Heart left ventricle (tissue), 16 donors: ENCODE measurements around the gene OR9Q1. TPM values are rescaled to one million over a fixed set of nuclear protein-coding genes. Genes with fewer than 3 reads are reported as not detected.

ENCODE experiments used
- ATAC-seq, 4 donors: fragments of 200-7000 bp; cut with Tn5 transposase; one replicate each; pipeline ENCODE4 v1.9.1; 2020 to 2022; ENCODE audit warnings: moderate library complexity in 4 of 4, mild to moderate bottlenecking in 3 of 4, moderate number of reproducible peaks in 1 of 4
- DNase-seq, 5 donors: peaks; one replicate each; pipeline ENCODE4 v3.0.0-alpha.2; 2020
- H3K27ac ChIP-seq, 12 donors: fragments of 200-600 bp; sonication (generic) in 4 of 12; one replicate each; pipeline versions ENCODE4 v1.5.0 to v1.8.0; 2016 to 2022; ENCODE audit warnings: mild to moderate bottlenecking in 2 of 12
- H3K27me3 ChIP-seq, 9 donors: fragments of 200-600 bp; sonication (generic) in 2 of 9; one replicate each; pipeline versions ENCODE4 v1.5.1 to v1.8.0; 2016 to 2022; ENCODE audit warnings: mild to moderate bottlenecking in 3 of 9
- H3K36me3 ChIP-seq, 9 donors: fragments of 200-600 bp; sonication (generic) in 2 of 9; one replicate each; pipeline versions ENCODE4 v1.5.0 to v1.8.0; 2018 to 2022; ENCODE audit warnings: mild to moderate bottlenecking in 2 of 9
- H3K4me1 ChIP-seq, 12 donors: fragments of 200-600 bp; sonication (generic) in 4 of 12; one replicate each; pipeline versions ENCODE4 v1.5.0 to v1.8.0; 2016 to 2022; ENCODE audit warnings: mild to moderate bottlenecking in 3 of 12
- H3K4me3 ChIP-seq, 12 donors: fragments of 200-600 bp; sonication (generic) in 4 of 12; one replicate each; pipeline versions ENCODE4 v1.5.0 to v1.8.0; 2017 to 2022; ENCODE audit warnings: mild to moderate bottlenecking in 9 of 12, moderate library complexity in 4 of 12
- H3K9me3 ChIP-seq, 12 donors: fragments of 200-600 bp; sonication (generic) in 4 of 12; one replicate each; pipeline versions ENCODE4 v1.5.0 to v1.8.0; 2016 to 2022; ENCODE audit warnings: mild to moderate bottlenecking in 1 of 12
- CTCF ChIP-seq, 12 donors: fragments of 200-600 bp; sonication (generic) in 4 of 12; IDR thresholded peaks; one replicate each; pipeline versions ENCODE4 v1.5.0 to v1.8.0; 2018 to 2022; ENCODE audit warnings: antibody characterized with exemption in 12 of 12, mild to moderate bottlenecking in 5 of 12
- POLR2A ChIP-seq, 2 donors: fragments of 450-650 bp; IDR thresholded peaks; one replicate each; pipeline ENCODE4 v1.6.1; 2017; ENCODE audit warnings: antibody characterized with exemption in 2 of 2, mild to moderate bottlenecking in 2 of 2, moderate library complexity in 2 of 2
- WGBS, 4 donors: extraction: QIAGEN DNeasy Blood & Tissue Kit in 2 of 4; methylation state at CpG; one replicate each; pipeline versions ENCODE4 v1.1.5 to v1.1.7; 2013 to 2018; 5-methylcytosine and 5-hydroxymethylcytosine counted together
- intact Hi-C, 10 donors: fragments of 100-400 bp; cut with DNase I; formaldehyde crosslinking; loops; one replicate each; pipeline versions ENCODE4 v1.11.1 to v1.14.2; 2022
- polyA plus RNA-seq, 2 donors: library from polyadenylated mRNA; stranded (reverse); fragments of 200-250 nt; gene quantifications; one replicate each; pipeline ENCODE4 v1.2.3, GENCODE V29; 2013
- total RNA-seq, 9 donors: library from RNA; depleted of rRNA in 2 of 9; stranded (reverse); fragments of >200 nt in 2 of 9; fragmentation: NEBNext Ultra II Directional in 3 of 9; extraction: Animal tissue kit (Norgen Biotek cat#: 25700) in 3 of 9; gene quantifications; one replicate each; pipeline versions ENCODE4 v1.1.0 to v1.2.4, GENCODE V29; 2016 to 2023
- donor health status: ischemic (EF 13 %, LVEDD 7.1; RV severe dilation, severe dysfunction).
- donor health status: healthy with polysubstance abuse.
- donor health status: DM: no; HTN: yes; CAD: no.
- donor health status: DM: no; HTN: no; CAD: no.
- donor health status: ischemic (EF 25% LVEDD 6.9; RV normal size, moderate dysfunction).
- donor health status: ischemic (EF 25% LVEDD 5.7; RV mildly dilated, moderate dysfunction).
- donor health status: healthy.
- donor health status: DM: yes; HTN: yes; CAD: no.
- donor health status: ischemic (EF 35%, LVEDD 5.7; RV mildly dilated, moderate dysfunction).
- donor health status: nonischemic (EF 11% LVEDD 7.7; RV severe dilation, severe dysfunction).
- donor health status: DM: yes; HTN: yes; CAD: no.
- donor health status: PGD.
- donor health status: ischemic (EF 29% LVEDD 5.4; RV normal size, mild dysfunction).
- donor health status: nonischemic (EF 23%, LVEDD 6.1; RV moderate dilation, normal function).

The OR9Q1 gene
- total and polyA plus RNA-seq, 11 donors: not detected

DNA sequence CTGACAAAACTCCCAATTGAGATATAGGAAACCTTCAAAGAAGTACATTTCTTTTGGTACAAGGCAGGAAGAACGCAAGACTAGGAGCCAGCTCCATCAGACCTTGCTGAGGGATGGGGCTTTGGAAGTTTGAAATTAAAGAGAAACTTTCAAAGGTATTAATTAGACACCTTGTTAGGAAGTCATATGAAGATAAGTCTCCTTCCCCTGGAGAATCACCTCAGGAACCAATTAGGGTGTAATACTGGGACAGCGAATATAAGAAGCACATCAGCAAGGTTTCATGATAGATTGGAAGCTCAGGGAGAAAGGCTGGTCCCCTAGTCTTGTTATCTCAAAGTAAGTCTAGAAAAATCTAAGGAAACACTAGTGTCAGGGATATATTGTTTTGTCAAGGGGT, 165.1 kb downstream of the OR9Q1 start, which contains the start of gene OR9Q2:
Gene OR9Q2, plus strand, starts transcription at position 301 of the 400 bp plus-strand sequence. CDS start 1,421 bp downstream, outside the sequence.
- H3K27me3 ChIP-seq: no peaks in the 10 kb centered on the region
- no peaks in the 10 kb centered on the region for H3K36me3 ChIP-seq
- TF ChIP-seq POLR2A (IDR thresholded peaks at IDR 0.05) (no peak), CTCF (IDR thresholded peaks at IDR 0.05) (no peak)
- 85 to 90% (median 88%) methylated on average over 2 of the region's 2 CpGs for WGBS, 4 donors
- H3K9me3 ChIP-seq: no peaks in the 10 kb centered on the region
- no peak for ATAC-seq
- no peak for DNase-seq
- H3K4me3 ChIP-seq: no peak within 1 kb of the TSS
- H3K4me1 ChIP-seq: no peaks in the 10 kb centered on the region
- intact Hi-C loops: no loop called here
- H3K27ac ChIP-seq: no peak within 1 kb of the TSS

- DNase-seq: no peak
- Histone ChIP-seq H3K27ac (no peak overlapping the region), H3K9me3 (peaks cover 0 to 18% (median under 1%) of the 10 kb centered on the region in 12 donors), H3K36me3 (no peaks in the 10 kb centered on the region), H3K4me3 (no peak overlapping the region), H3K27me3 (no peaks in the 10 kb centered on the region), H3K4me1 (no peaks in the 10 kb centered on the region)
- no peak for ATAC-seq
- intact Hi-C loops: no loop called here
- TF ChIP-seq POLR2A (IDR thresholded peaks at IDR 0.05) (no peak), CTCF (IDR thresholded peaks at IDR 0.05) (no peak)
- 79 to 87% (median 82%) methylated on average over 3 of the region's 3 CpGs for WGBS, 4 donors
These were observed 168.5 kb downstream of the OR9Q1 start for GRCh38 chr11:58192229-58192628.

DNA sequence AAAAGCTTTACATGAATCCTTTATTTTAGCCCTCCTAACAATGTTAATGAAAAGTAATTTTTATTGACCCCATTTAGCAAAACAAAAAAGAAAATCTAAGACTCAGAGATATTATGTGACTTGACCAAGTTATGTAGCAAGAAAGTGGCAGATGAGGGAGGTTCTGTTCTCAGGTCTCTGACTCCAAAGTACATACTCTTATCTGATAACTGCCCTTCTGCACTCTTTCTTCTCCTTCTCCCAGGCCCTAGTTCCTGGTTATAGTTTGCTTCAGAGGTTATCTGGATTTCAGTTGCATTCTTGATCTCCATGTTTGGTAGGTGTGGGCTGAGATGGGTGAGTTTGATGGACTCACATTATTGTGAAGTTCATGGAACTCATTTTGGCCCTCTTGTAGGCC, 169.7 kb downstream of the OR9Q1 start:
- no peaks in the 10 kb centered on the region for H3K4me1 ChIP-seq
- no peak overlapping the region for H3K27ac ChIP-seq
- H3K36me3 ChIP-seq: no peaks in the 10 kb centered on the region
- intact Hi-C loops: no loop called here
- DNase-seq (no peak), ATAC-seq (no peak)
- H3K27me3 ChIP-seq: no peaks in the 10 kb centered on the region
- no peak overlapping the region for H3K4me3 ChIP-seq
- peaks cover 0 to 29% (median 9%) of the 10 kb centered on the region in 12 donors for H3K9me3 ChIP-seq
- no peak for TF ChIP-seq CTCF (IDR thresholded peaks at IDR 0.05)
- TF ChIP-seq POLR2A (IDR thresholded peaks at IDR 0.05): no peak

DNA sequence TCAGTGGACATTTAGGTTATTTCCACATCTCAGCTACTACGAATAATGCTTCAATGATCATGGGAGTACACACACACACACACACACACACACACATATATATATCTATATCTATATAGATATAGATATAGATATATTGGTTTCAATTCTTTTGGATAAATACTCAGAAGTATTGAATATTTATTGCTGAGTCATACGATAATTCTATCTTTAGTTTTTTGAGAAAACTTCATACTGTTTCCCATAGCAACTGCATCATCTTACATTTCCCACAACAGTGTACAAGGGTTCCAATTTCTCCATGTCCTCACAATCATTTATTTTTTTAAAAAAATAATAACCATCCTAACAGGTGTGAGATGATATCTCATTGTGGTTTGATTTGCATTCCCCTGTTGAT, 172.3 kb downstream of the OR9Q1 start:
- H3K9me3 ChIP-seq: peaks cover 0 to 32% (median 9%) of the 10 kb centered on the region in 12 donors
- ATAC-seq (no peak), DNase-seq (no peak)
- no peaks in the 10 kb centered on the region for H3K27me3 ChIP-seq
- TF ChIP-seq POLR2A (IDR thresholded peaks at IDR 0.05): no peak
- no peak for TF ChIP-seq CTCF (IDR thresholded peaks at IDR 0.05)
- H3K36me3 ChIP-seq: no peaks in the 10 kb centered on the region
- 85 to 89% (median 88%) methylated on average over 2 of the region's 2 CpGs for WGBS, 4 donors
- H3K27ac ChIP-seq: no peak overlapping the region
- intact Hi-C loops: no loop called here
- no peaks in the 10 kb centered on the region for H3K4me1 ChIP-seq
- H3K4me3 ChIP-seq: no peak overlapping the region
